ENCODE measurements around the gene OCEL1. TPM values are rescaled to one million over a fixed set of nuclear protein-coding genes. Genes with fewer than 3 reads are reported as not detected.

OCEL1 gene
- total and polyA plus RNA-seq, 2 of the 13 experiments (the other 11 are each of a cell fraction or from before 2014, with no cell fraction given) = 10.6 to 17.2 TPM

- TF ChIP-seq ZNF816 (CRISPR knock-in tag; IDR thresholded peaks at IDR 0.05; ENCODE audit: borderline replicate concordance) (peak; percentile 52; the same call in 1 of the 2 replicates), MAX (IDR thresholded peaks at IDR 0.05) (peak; percentile 72), PPARG (CRISPR knock-in tag; conservative IDR thresholded peaks at IDR 0.05) (peak; percentile 94), IRF2 (CRISPR knock-in tag; IDR thresholded peaks at IDR 0.05) (peak; percentile 69; the same call in 1 of the 2 replicates), KLF16 (CRISPR knock-in tag; IDR thresholded peaks at IDR 0.05) (peak in 1 of 2 experiments; percentile 97; a peak in 2 of 4 replicates), CREM (IDR thresholded peaks at IDR 0.05) (peak; percentile 84), CREM (CRISPR knock-in tag; IDR thresholded peaks at IDR 0.05) (no peak), LCORL (IDR thresholded peaks at IDR 0.05) (no peak), LCORL (CRISPR knock-in tag; IDR thresholded peaks at IDR 0.05) (peak; percentile 95), POLR2A (IDR thresholded peaks at IDR 0.05; ENCODE audit: insufficient read depth in 1 of 2, low read depth in 2 of 2, low read length in 2 of 2) (peak in 1 of 2 experiments; percentile 55; a peak in 1 of 4 replicates)
These were observed 22.2 kb downstream of the OCEL1 start (continued) for GRCh38 chr19:17248011-17248776.

- H3K9ac ChIP-seq (ENCODE audit: insufficient read depth, low read depth, low read length) = no peak overlapping the region
- ATAC-seq (no peak), DNase-seq (ENCODE audit: low spot score) (no peak), FAIRE-seq (no peak)
- no peaks in the 10 kb centered on the region for H3K36me3 ChIP-seq (replicated peaks in 1 of 2; ENCODE audit: control insufficient read depth in 1 of 2, insufficient read depth in 2 of 2, low read length in 2 of 2)
- H3K27ac ChIP-seq (ENCODE audit: extremely low read length, insufficient read depth, low read length) = no peak overlapping the region
- 90% methylated on average over 5 of the region's 15 CpGs for WGBS (ENCODE audit: low lambda C conversion rate)
- H3K27me3 ChIP-seq (ENCODE audit: control insufficient read depth in 1 of 2, insufficient read depth in 2 of 2, low read length in 2 of 2) = no peaks in the 10 kb centered on the region
- H3K4me2 ChIP-seq (ENCODE audit: low read depth, low read length) = no peak overlapping the region
- BruUV-seq (replicated peaks) = no TSS peak
- H3K79me2 ChIP-seq (ENCODE audit: insufficient read depth, low read length) = peaks cover 1% of the 10 kb centered on the region
- H4K20me1 ChIP-seq (ENCODE audit: insufficient read depth, low read length) = no peaks in the 10 kb centered on the region
- no peaks in the 10 kb centered on the region for H3K9me3 ChIP-seq (ENCODE audit: low read length)
- ChIA-PET POLR2A (interaction anchor here (1.3 to 5.0 kb wide), 8 partner anchors 8 to 55 kb away, joined by 4 to 52 read pairs (median 12); partner anchors contain the start of genes BABAM1, MRPL34, OCEL1 and USE1), CTCF (ENCODE audit: low intra/inter-chr PET ratio, low total read pairs) (no interaction called here)
- H3K4me1 ChIP-seq (ENCODE audit: insufficient read depth, low read length) = peaks cover 49% of the 10 kb centered on the region
- intact Hi-C loops (cut with micrococcal nuclease; ENCODE audit: unreplicated experiment) (no loop called here), in situ Hi-C loops (cut with HindIII; ENCODE audit: extremely low pct_ligation_motif_present, low pct_unique_long_range_greater_than_20kb) (no loop called here)
- no peak overlapping the region for H2AFZ ChIP-seq (ENCODE audit: low read length)
- H3K4me3 ChIP-seq (replicated peaks in 1 of 3; ENCODE audit: insufficient read depth in 1 of 3, low read depth in 2 of 3, low read length in 3 of 3) = no peak overlapping the region
- TF ChIP-seq ZNF367 (CRISPR knock-in tag; IDR thresholded peaks at IDR 0.05; ENCODE audit: borderline replicate concordance) (no peak), MEF2D (CRISPR knock-in tag; IDR thresholded peaks at IDR 0.05) (no peak), PRDM10 (CRISPR knock-in tag; IDR thresholded peaks at IDR 0.05; ENCODE audit: low read depth) (no peak), ZNF496 (CRISPR knock-in tag; IDR thresholded peaks at IDR 0.05; ENCODE audit: insufficient replicate concordance) (no peak), POGK (CRISPR knock-in tag; conservative IDR thresholded peaks at IDR 0.05) (no peak), TBX3 (IDR thresholded peaks at IDR 0.05; ENCODE audit: borderline replicate concordance) (no peak), FOXK2 (IDR thresholded peaks at IDR 0.05) (no peak), ATRX (CRISPR knock-in tag; IDR thresholded peaks at IDR 0.05; ENCODE audit: borderline replicate concordance) (no peak)
These were observed 24.0 kb downstream of the OCEL1 start for GRCh38 chr19:17249887-17250548.

Measured in HepG2 (cell line).